Hippocampal formation (tissue), 2 donors: Measurements from ENCODE around the gene PARVA.

Experiments used
- DNase-seq, 2 donors: peaks; one replicate each; lab custom pipeline; 2025; lab: John Stamatoyannopoulos, UW

The PARVA gene

GRCh38 chr11:12459865-12460444 lies 82.6 kb downstream of the PARVA start:
- DNase-seq: no peak

DNA sequence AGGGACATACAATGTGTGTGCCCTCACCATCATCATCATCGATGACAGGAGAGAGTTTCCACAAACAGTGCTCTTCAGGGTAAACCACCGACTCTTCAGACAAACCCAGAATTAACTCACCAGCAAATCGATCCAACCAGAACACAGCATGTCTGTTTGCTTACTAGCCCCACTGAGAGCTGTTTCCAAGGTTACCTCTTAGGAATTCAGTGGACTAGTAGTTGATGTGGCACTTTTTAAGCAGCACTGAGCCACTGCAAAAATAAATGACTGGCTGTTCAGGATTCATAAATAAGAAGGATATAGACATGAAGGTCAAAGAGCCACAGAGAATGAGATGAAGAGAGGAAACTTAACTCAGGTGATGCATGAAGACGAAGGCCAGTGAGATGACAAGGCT lies 83.1 kb downstream of the PARVA start:
- peak in 1 of 2 donors; percentile 16 for DNase-seq

- no peak for DNase-seq
These were observed 84.1 kb downstream of the PARVA start for GRCh38 chr11:12461516-12461915.

DNA sequence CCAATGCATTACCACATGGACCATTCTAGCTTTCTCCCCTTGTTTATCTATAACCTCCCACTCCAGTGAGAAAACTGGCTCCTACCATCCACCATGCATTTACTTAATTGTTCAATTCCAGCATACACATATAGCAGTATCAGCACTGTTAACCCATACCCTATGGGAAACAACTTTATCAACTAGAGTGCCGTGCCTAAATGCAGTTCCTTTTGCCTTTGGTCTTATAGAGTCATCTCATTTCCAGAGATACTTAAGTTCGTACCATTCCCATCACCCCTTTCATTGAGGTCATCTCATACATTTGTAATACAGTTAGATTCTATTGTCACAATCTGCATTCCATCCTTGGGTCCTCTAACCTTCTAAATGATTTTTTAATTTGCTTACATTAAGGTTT lies 86.9 kb downstream of the PARVA start:
- DNase-seq: no peak

DNA sequence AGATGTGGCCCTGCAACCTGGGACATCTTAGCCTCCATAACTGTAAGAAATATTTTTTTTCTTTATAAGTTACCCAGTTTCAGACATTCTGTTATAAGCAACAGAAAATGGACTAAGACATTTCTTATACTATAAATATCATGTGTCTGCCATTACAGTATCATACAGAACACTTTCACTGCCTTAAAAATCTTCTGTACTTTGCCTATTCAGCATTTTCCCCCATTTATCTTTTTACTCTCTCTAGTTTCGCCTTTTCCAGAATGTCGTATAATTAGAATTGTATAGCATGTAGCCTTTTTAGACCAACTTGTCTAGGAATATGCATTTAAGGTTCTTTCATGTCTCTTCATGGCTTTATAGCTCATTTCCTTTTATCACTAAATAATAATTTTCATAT lies 88.0 kb downstream of the PARVA start:
- no peak for DNase-seq

GRCh38 chr11:12467610-12468009 lies 90.2 kb downstream of the PARVA start:
- DNase-seq: no peak

DNA sequence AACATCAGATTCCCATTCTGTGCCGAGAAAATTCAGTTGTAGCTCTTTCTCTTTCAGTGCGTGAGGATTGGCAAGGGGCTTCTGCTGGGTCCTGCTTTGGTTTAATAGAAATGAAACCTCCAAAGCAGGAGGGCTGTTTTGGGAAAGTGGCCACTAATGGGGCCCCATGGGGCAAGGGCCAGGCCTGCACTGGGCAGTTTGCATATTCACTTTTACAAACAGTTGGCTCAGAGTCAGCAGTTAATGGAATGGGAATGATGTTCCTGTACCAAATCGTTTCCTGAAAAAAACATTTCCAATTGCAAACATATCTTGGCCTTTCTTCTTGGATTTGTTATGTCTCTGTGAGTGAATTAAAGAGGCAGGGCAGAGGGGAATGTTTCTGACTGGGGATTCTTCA lies 92.1 kb downstream of the PARVA start:
- DNase-seq: no peak

DNA sequence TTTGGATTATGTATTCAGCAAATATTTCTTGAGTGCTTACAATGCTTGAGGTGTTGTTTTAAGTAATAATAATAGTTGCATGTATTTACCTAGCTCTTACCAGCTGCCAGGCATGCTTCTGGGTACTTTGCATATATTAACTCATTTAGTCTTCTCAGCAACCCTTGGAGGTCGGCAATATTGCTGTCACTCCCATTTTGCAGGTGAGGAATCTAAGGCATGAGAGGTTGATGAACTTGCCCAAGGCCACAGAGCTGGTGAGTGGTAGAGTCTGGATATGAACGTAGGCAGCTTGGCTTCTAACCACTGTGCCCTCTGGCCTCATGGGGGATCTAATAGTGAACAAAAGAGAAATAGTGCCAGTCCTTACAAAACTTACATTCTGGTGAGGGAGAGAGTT lies 92.9 kb downstream of the PARVA start:
- DNase-seq: no peak

DNA sequence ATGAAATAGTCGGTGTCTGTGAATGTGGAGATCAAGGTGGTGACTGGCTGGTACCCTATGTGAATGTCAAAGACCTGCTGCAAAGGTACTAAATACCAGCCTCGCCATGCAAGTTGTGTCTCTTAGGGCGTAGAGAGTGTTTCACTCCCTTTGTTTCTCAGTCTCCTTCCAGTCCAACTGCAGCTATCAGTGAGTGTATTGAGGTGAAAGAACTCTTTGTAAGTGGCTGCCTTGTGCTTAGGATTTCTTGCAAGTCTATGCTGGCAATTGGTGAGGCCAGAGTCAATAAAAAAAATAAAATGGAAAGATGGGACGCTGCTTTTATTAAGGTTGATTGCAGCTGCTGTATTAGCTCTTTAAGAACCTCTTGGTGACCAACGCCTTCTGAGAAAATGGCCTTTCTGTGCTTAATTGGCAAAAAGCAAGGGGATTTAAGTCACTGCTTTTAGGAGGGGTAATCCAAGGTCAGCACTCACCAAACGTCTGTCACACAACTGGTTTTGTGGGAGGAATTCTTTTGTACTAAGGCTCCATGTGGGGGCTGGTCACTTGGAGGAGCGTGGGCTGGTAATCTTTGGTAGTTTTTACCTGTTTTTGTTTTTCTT lies 95.1 kb downstream of the PARVA start:
- DNase-seq: no peak

DNA sequence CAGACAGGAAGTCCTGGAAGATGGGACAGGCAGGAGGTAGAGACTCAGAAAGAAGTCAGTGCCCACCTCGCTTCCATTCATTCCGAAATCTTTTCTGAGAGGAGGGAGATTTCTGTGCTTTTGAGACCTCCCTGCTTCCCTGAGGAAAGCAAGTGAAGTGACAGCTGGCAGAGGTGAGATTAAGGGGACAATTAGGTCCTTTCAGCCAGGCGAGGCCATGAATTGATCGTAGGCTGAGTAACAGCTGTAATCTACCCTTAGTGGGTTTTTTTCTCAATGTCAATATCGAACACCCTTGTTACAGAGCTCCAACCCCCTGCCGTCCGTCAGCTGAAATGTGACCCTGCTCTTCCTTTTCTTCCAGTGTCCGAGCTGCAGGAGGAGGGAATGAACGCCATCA lies 96.0 kb downstream of the PARVA start:
- no peak for DNase-seq

GRCh38 chr11:12474871-12475270 lies 97.5 kb downstream of the PARVA start:
- no peak for DNase-seq

GRCh38 chr11:12478743-12479142 lies 101.4 kb downstream of the PARVA start:
- DNase-seq: no peak

GRCh38 chr11:12480401-12480800 lies 103.0 kb downstream of the PARVA start:
- no peak for DNase-seq

GRCh38 chr11:12482839-12483238 lies 105.5 kb downstream of the PARVA start:
- DNase-seq: no peak

DNA sequence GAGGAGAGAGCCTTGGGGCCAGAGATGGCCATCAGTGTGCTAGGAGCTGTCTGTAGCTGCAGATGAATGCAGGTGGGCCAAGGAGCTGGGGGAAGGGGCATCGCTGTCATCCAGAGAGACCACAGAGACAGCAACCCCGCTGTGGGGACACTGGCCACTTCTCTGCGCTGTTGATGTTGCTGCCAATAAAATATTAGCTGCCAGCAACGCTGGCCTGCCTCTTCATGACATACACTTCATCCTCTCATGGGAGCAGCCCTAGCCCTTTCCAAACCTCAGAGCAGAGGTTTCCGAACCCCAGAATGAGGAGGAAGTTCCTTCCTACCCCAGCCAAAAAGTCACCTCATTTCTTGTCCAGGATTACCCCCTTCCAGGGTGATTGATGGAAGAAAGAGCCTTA lies 106.2 kb downstream of the PARVA start:
- DNase-seq: no peak

DNA sequence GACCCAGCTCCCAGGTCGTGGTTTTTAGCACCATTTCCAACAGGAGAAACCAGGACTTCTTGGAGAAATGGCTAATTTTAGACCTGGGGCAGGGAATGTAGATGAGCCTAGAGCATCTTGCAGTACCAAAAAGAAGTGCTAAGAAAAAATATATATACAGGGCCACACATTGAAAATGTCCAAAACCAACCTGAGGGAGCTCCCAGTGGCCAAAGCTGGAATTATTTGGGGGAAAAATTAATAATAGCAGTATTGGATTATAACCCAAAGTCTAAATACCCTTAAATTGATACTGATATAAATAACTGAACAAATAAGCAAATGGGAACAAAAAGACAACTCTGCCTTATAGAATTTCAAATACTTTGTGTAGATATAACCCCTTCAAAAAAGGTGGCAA lies 108.0 kb downstream of the PARVA start:
- DNase-seq: no peak

- DNase-seq: no peak
These were observed 111.9 kb downstream of the PARVA start for GRCh38 chr11:12489246-12489772.

DNA sequence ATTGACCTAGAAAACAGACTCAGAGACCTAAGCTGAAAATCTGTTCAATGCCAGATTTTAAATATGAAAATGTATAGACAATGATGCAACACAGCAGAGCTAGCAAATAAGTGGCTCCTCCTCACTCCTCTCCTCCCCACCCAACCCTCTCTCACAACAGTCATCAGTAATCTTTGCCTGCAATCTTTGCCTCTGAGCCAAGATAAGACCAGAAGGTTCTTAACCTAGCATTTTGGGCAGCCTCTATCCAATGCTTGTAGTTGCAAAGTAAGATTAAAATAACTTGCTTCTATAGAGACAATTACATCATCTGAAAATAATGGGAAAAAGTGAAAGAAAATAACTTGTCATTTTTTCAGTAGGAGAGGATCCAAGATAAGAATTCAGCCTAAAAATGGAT lies 117.3 kb downstream of the PARVA start:
- no peak for DNase-seq

- DNase-seq: no peak
These were observed 119.0 kb downstream of the PARVA start for GRCh38 chr11:12496181-12497025.

DNA sequence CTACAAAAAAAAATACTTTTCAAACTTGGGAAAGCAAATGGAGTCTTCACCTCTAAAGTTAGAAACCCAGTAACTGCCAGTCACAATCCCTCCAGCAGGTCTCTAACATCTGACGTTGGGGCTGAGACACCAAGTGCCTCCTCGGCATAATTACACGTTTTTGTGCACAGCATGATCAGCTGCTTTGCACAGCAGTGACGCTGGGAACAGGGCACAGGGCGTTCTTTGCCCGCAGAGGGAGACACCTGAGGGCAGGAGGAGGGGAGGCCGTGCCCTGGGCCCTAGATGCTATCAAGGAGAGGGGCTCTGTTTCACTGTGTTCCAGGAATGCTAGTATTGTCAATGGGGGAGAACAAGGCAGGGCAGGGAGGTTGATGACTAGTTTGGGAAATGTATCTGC lies 120.1 kb downstream of the PARVA start:
- no peak for DNase-seq

GRCh38 chr11:12499071-12499470 lies 121.7 kb downstream of the PARVA start:
- DNase-seq: no peak

DNA sequence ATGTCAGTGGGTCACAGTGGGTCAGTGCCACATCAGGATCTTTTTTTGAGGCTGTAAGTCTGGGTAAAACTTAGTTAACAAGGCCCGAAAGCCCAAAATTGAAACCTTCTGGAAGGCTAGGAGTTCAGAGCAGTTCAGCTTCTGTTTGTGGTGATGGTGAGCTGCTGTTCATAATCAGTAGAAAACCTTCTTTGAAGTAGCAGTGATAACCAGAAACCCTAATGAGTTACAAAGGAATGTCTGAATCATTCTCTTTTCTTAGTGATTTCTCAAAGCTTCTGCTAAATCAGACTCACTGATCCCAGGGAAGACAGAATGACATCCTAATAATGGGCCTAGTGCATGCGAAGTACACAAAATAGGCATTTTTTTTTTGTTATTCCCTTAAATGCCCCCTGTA lies 124.7 kb downstream of the PARVA start:
- no peak for DNase-seq

DNA sequence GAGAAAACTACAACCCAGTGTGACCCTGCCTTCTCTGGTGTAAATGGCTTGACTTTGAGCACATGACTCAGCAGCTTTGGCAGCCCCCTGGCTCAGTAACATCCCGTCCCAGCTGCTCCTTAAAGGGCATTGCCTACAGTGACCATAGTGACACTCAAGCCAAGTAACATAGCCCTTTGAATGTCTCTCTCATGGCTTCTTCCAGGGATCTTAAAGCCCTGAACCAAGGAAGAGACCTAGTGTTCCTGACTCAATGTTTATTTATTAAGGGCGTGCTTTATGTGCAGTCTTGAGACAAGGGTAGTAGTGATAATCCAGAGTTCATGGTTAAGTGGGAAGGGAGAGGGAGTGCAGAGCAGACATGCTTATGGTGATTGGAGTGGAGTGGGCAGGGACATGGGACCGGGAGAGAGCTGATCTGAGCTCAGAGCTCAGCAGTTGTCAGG lies 125.7 kb downstream of the PARVA start:
- DNase-seq: no peak
